CD4-positive, CD25-positive, alpha-beta regulatory T cell (primary cell): ENCODE measurements around the gene KXD1. TPM values are rescaled to one million over a fixed set of nuclear protein-coding genes. Genes with fewer than 3 reads are reported as not detected.

Experiments used
- ATAC-seq, 2 donors: fragments of 150-1000 bp; cut with Tn5 transposase; one replicate each; pipeline ENCODE4 v1.10.0; 2021; ENCODE audit warnings: low read depth in 2 of 2, moderate number of reproducible peaks in 2 of 2, moderate library complexity in 1 of 2
- DNase-seq, 3 donors: peaks; one replicate each; pipeline versions ENCODE4 v3.0.0 to v3.0.0-alpha.2; 2012 to 2022; ENCODE audit warnings: mixed read lengths in 1 of 3
- H3K27ac ChIP-seq: one replicate; pipeline ENCODE4 v1.7.0; 2013; ENCODE audit warnings: mild to moderate bottlenecking, low read length; ENCODE audit not compliant: insufficient read depth, poor library complexity, severe bottlenecking
- H3K27me3 ChIP-seq: one replicate; pipeline ENCODE4 v1.7.0; 2013; ENCODE audit warnings: low read length; ENCODE audit not compliant: control insufficient read depth, insufficient read depth
- H3K36me3 ChIP-seq: one replicate; pipeline ENCODE4 v1.7.0; 2013; ENCODE audit warnings: mild to moderate bottlenecking, low read length, moderate library complexity; ENCODE audit not compliant: control insufficient read depth, insufficient read depth
- H3K4me1 ChIP-seq: 2 replicates; pipeline ENCODE4 v1.7.0; 2013; ENCODE audit warnings: mild to moderate bottlenecking, low read length; ENCODE audit not compliant: insufficient read depth, control insufficient read depth, poor library complexity, severe bottlenecking
- H3K4me3 ChIP-seq: one replicate; pipeline ENCODE4 v1.7.0; 2013; ENCODE audit warnings: low read depth, mild to moderate bottlenecking, low read length, moderate library complexity
- H3K9me3 ChIP-seq, 2 experiments: 1 replicate in 1 of 2; 2 replicates in 1 of 2; pipeline ENCODE4 v1.7.0; 2013; ENCODE audit warnings: low read length in 2 of 2, mild to moderate bottlenecking in 1 of 2, moderate library complexity in 1 of 2; ENCODE audit not compliant: control insufficient read depth in 2 of 2
- H3K27ac Mint-ChIP-seq, 3 donors: one replicate each; pipeline ENCODE4 v1.8.0; 2020 to 2022; ENCODE audit warnings: mild to moderate bottlenecking in 3 of 3, mixed read lengths in 3 of 3, moderate library complexity in 2 of 3
- H3K27me3 Mint-ChIP-seq: one replicate; pipeline ENCODE4 v1.8.0; 2022; ENCODE audit warnings: mild to moderate bottlenecking, mixed read lengths
- H3K36me3 Mint-ChIP-seq: one replicate; pipeline ENCODE4 v1.8.0; 2020; ENCODE audit warnings: mixed read lengths
- H3K4me1 Mint-ChIP-seq, 4 donors: one replicate each; pipeline ENCODE4 v1.8.0; 2020 to 2022; ENCODE audit warnings: mixed read lengths in 4 of 4, mild to moderate bottlenecking in 1 of 4
- H3K4me3 Mint-ChIP-seq, 4 donors: one replicate each; pipeline ENCODE4 v1.8.0; 2020 to 2022; ENCODE audit warnings: mild to moderate bottlenecking in 4 of 4, mixed read lengths in 4 of 4, moderate library complexity in 3 of 4
- H3K9me3 Mint-ChIP-seq, 7 donors: one replicate each; pipeline ENCODE4 v1.8.0; 2020 to 2022; ENCODE audit warnings: mixed read lengths in 7 of 7, mild to moderate bottlenecking in 3 of 7, moderate library complexity in 2 of 7
- polyA plus RNA-seq, 4 donors: library from polyadenylated mRNA; unstranded; fragments of 300-500 nt; fragmentation: Illumina TruSeq; gene quantifications; one replicate each; pipeline ENCODE4 v1.2.3, GENCODE V29; 2021
- total RNA-seq: library from RNA; stranded (reverse); gene quantifications from one replicate; pipeline ENCODE4 v1.2.3, GENCODE V29; 2022

KXD1 gene
- total and polyA plus RNA-seq, 5 donors from 2014 or later: 65.3 to 99.1 (median 90.6) TPM

- peaks cover 25% of the 10 kb centered on the region for H3K36me3 Mint-ChIP-seq
These were observed 14.1 kb downstream of the KXD1 start, which contains the start of gene UBA52 for GRCh38 chr19:18571564-18572344. TSS of gene UBA52 (plus strand) at chr19:18571857. CDS start at chr19:18573301, 1,444 bp downstream.

GRCh38 chr19:18574691-18575291 is 17.1 kb downstream of the KXD1 start:
- no peak overlapping the region for H3K4me3 ChIP-seq
- H3K27ac Mint-ChIP-seq: peak overlapping the region in 1 of 3 donors; percentile 42
- peaks cover 1% of the 10 kb centered on the region for H3K27me3 Mint-ChIP-seq
- H3K4me3 Mint-ChIP-seq: peak overlapping the region in 1 of 4 donors; percentile 56
- H3K9me3 ChIP-seq: no peaks in the 10 kb centered on the region
- H3K36me3 Mint-ChIP-seq: peaks cover 15% of the 10 kb centered on the region
- ATAC-seq (no peak), DNase-seq (no peak)
- peaks cover 22% of the 10 kb centered on the region for H3K4me1 ChIP-seq
- H3K9me3 Mint-ChIP-seq: peaks cover 0 to 3% (median 0%) of the 10 kb centered on the region in 7 donors
- H3K27ac ChIP-seq: no peak overlapping the region
- H3K4me1 Mint-ChIP-seq: peaks cover 5 to 36% (median 23%) of the 10 kb centered on the region in 4 donors
- H3K36me3 ChIP-seq: peaks cover 37% of the 10 kb centered on the region
- H3K27me3 ChIP-seq: no peaks in the 10 kb centered on the region

More at GRCh38 chr19:18571564-18572344, 14.1 kb downstream of the KXD1 start, which contains the start of gene UBA52:
- Mint-ChIP-seq H3K4me1 (peaks cover 5 to 36% (median 23%) of the 10 kb centered on the region in 4 donors), H3K27ac (peak within 1 kb of the TSS; percentile 97), H3K9me3 (peaks cover 0 to 3% (median 0%) of the 10 kb centered on the region in 7 donors), H3K27me3 (no peaks in the 10 kb centered on the region), H3K4me3 (peak within 1 kb of the TSS; percentile 87 to 98 (median 94))
- H3K9me3 ChIP-seq: no peaks in the 10 kb centered on the region
- H3K4me1 ChIP-seq: peaks cover 22% of the 10 kb centered on the region
- H3K36me3 ChIP-seq: peaks cover 57% of the 10 kb centered on the region
- H3K27me3 ChIP-seq: no peaks in the 10 kb centered on the region
- DNase-seq: peak; percentile 98 to 99 (median 99)
- peak; percentile 95 to 96 for ATAC-seq
- H3K27ac ChIP-seq: peak within 1 kb of the TSS; percentile 96
- peak within 1 kb of the TSS; percentile 95 for H3K4me3 ChIP-seq

- Mint-ChIP-seq H3K9me3 (peaks cover 0 to 3% (median 0%) of the 10 kb centered on the region in 7 donors), H3K27me3 (peaks cover 4% of the 10 kb centered on the region), H3K27ac (no peak overlapping the region), H3K4me3 (peak overlapping the region in 1 of 4 donors; percentile 60), H3K36me3 (peaks cover 15% of the 10 kb centered on the region), H3K4me1 (peaks cover 3 to 33% (median 20%) of the 10 kb centered on the region in 4 donors)
- Histone ChIP-seq H3K36me3 (peaks cover 37% of the 10 kb centered on the region), H3K27ac (no peak overlapping the region), H3K4me1 (peaks cover 17% of the 10 kb centered on the region), H3K27me3 (no peaks in the 10 kb centered on the region), H3K9me3 (no peaks in the 10 kb centered on the region), H3K4me3 (no peak overlapping the region)
- DNase-seq (no peak), ATAC-seq (no peak)
These were observed 18.7 kb downstream of the KXD1 start for GRCh38 chr19:18576383-18576782.

- no peaks in the 10 kb centered on the region for H3K9me3 ChIP-seq
- H3K4me3 ChIP-seq: no peak overlapping the region
- H3K36me3 ChIP-seq: peaks cover 37% of the 10 kb centered on the region
- no peak for DNase-seq
- Mint-ChIP-seq H3K9me3 (peaks cover 0 to 2% (median 0%) of the 10 kb centered on the region in 7 donors), H3K27ac (no peak overlapping the region), H3K4me1 (peaks cover 0 to 22% (median 14%) of the 10 kb centered on the region in 4 donors), H3K4me3 (peak overlapping the region in 1 of 4 donors; percentile 21), H3K27me3 (peaks cover 4% of the 10 kb centered on the region), H3K36me3 (peaks cover 15% of the 10 kb centered on the region)
- H3K27ac ChIP-seq: no peak overlapping the region
- no peak for ATAC-seq
- H3K4me1 ChIP-seq: peaks cover 12% of the 10 kb centered on the region
- no peaks in the 10 kb centered on the region for H3K27me3 ChIP-seq
These were observed 19.8 kb downstream of the KXD1 start for GRCh38 chr19:18577365-18577914.

- peaks cover 16% of the 10 kb centered on the region for H3K36me3 ChIP-seq
- peaks cover 8% of the 10 kb centered on the region for H3K36me3 Mint-ChIP-seq
- no peak overlapping the region for H3K27ac ChIP-seq
- H3K4me3 Mint-ChIP-seq: no peak overlapping the region
- H3K9me3 Mint-ChIP-seq: no peaks in the 10 kb centered on the region
- H3K27me3 Mint-ChIP-seq: peaks cover 4% of the 10 kb centered on the region
- H3K4me1 Mint-ChIP-seq: peaks cover 0 to 2% (median under 1%) of the 10 kb centered on the region in 4 donors
- H3K27ac Mint-ChIP-seq: no peak overlapping the region
- no peaks in the 10 kb centered on the region for H3K27me3 ChIP-seq
- DNase-seq (no peak), ATAC-seq (no peak)
- no peaks in the 10 kb centered on the region for H3K4me1 ChIP-seq
- H3K4me3 ChIP-seq: no peak overlapping the region
- no peaks in the 10 kb centered on the region for H3K9me3 ChIP-seq
These were observed 22.6 kb downstream of the KXD1 start for GRCh38 chr19:18580311-18580710.

- ATAC-seq (no peak), DNase-seq (no peak)
- H3K4me1 Mint-ChIP-seq: peaks cover 6 to 41% (median 17%) of the 10 kb centered on the region in 4 donors
- no peak overlapping the region for H3K4me3 ChIP-seq
- H3K36me3 ChIP-seq: peaks cover 6% of the 10 kb centered on the region
- no peaks in the 10 kb centered on the region for H3K9me3 Mint-ChIP-seq
- peak overlapping the region in 2 of 3 donors; percentile 10 to 14 for H3K27ac Mint-ChIP-seq
- no peaks in the 10 kb centered on the region for H3K27me3 ChIP-seq
- peaks cover 4% of the 10 kb centered on the region for H3K27me3 Mint-ChIP-seq
- H3K36me3 Mint-ChIP-seq: no peaks in the 10 kb centered on the region
- no peak overlapping the region for H3K27ac ChIP-seq
- peak overlapping the region in 3 of 4 donors; percentile 4 to 75 (median 71) for H3K4me3 Mint-ChIP-seq
- H3K9me3 ChIP-seq: no peaks in the 10 kb centered on the region
- H3K4me1 ChIP-seq: peaks cover 33% of the 10 kb centered on the region
These were observed 28.6 kb downstream of the KXD1 start for GRCh38 chr19:18586306-18586705.

- Histone ChIP-seq H3K36me3 (peaks cover 6% of the 10 kb centered on the region), H3K9me3 (no peaks in the 10 kb centered on the region), H3K4me3 (no peak overlapping the region), H3K4me1 (peaks cover 33% of the 10 kb centered on the region), H3K27ac (peak overlapping the region; percentile 91), H3K27me3 (no peaks in the 10 kb centered on the region)
- Mint-ChIP-seq H3K4me1 (peaks cover 6 to 43% (median 17%) of the 10 kb centered on the region in 4 donors), H3K9me3 (no peaks in the 10 kb centered on the region), H3K36me3 (no peaks in the 10 kb centered on the region), H3K27ac (peak overlapping the region in 2 of 3 donors; percentile 85 to 93), H3K4me3 (peak overlapping the region in 3 of 4 donors; percentile 18 to 92 (median 59)), H3K27me3 (peaks cover 4% of the 10 kb centered on the region)
- no peak for ATAC-seq
- no peak for DNase-seq
These were observed 29.9 kb downstream of the KXD1 start for GRCh38 chr19:18587561-18587960.
